Esophagus squamous epithelium (tissue), 4 donors: ENCODE measurements around the gene CDH12.

Experiments used
- POLR2A ChIP-seq, 4 donors: fragments of 450-650 bp; IDR thresholded peaks; one replicate each; pipeline ENCODE4 v1.6.1; 2017; ENCODE audit warnings: antibody characterized with exemption in 4 of 4, mild to moderate bottlenecking in 4 of 4, moderate library complexity in 3 of 4
- TF ChIP-seq, protein P1 (sequence below), 6 experiments: fragments of 450-650 bp in 4 of 6; fragments of 200-600 bp in 2 of 6; sonication (generic) in 2 of 6; IDR thresholded peaks; one replicate each; pipeline ENCODE4 v1.5.1; 2016 to 2019; ENCODE audit warnings: antibody characterized with exemption in 6 of 6, mild to moderate bottlenecking in 4 of 6, moderate library complexity in 4 of 6

DNA sequence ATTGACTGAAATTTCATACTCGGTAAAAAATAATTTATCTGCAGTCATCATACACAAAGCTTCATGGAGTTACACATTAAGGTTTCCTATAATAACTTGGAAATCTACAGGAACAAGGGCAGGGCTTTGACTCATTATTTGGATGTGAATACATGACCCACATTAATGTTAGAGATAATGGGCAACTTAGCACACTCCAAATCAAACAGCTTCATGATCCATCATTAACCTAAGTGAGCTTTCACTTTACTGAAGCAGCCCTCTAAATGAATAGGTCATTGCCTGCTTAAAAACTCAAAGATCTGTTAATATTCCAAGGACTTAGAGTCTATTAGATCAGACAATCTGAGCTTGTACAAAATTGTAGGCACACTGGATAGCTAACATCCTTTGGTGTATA is 9.0 kb downstream of the CDH12 start:
- TF ChIP-seq, protein P1, sequence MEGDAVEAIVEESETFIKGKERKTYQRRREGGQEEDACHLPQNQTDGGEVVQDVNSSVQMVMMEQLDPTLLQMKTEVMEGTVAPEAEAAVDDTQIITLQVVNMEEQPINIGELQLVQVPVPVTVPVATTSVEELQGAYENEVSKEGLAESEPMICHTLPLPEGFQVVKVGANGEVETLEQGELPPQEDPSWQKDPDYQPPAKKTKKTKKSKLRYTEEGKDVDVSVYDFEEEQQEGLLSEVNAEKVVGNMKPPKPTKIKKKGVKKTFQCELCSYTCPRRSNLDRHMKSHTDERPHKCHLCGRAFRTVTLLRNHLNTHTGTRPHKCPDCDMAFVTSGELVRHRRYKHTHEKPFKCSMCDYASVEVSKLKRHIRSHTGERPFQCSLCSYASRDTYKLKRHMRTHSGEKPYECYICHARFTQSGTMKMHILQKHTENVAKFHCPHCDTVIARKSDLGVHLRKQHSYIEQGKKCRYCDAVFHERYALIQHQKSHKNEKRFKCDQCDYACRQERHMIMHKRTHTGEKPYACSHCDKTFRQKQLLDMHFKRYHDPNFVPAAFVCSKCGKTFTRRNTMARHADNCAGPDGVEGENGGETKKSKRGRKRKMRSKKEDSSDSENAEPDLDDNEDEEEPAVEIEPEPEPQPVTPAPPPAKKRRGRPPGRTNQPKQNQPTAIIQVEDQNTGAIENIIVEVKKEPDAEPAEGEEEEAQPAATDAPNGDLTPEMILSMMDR (IDR thresholded peaks at IDR 0.05): no peak
- no peak for TF ChIP-seq POLR2A (IDR thresholded peaks at IDR 0.05)
